H9 (cell line): ENCODE measurements around the gene KCTD18. TPM values are rescaled to one million over a fixed set of nuclear protein-coding genes. Genes with fewer than 3 reads are reported as not detected.

Experiments used
- DNase-seq: peaks from one replicate; pipeline ENCODE4 v3.0.0-alpha.2; 2017
- H2AFZ ChIP-seq: one replicate; pipeline ENCODE4 v1.6.1; 2013; ENCODE audit warnings: mild to moderate bottlenecking, low read length, control low read depth, moderate library complexity
- H2AK5ac ChIP-seq: 2 replicates; pipeline ENCODE4 v1.6.1; 2013; ENCODE audit warnings: low read length, control low read depth, mixed read lengths; ENCODE audit not compliant: insufficient read length
- H2BK120ac ChIP-seq: one replicate; pipeline ENCODE4 v1.6.1; 2013; ENCODE audit warnings: low read depth, mild to moderate bottlenecking, low read length, control low read depth, inconsistent platforms; ENCODE audit not compliant: poor library complexity, severe bottlenecking
- H2BK12ac ChIP-seq: 2 replicates; pipeline ENCODE4 v1.6.1; 2013; ENCODE audit warnings: low read length, control low read depth, mixed read lengths, low read depth; ENCODE audit not compliant: insufficient read length
- H2BK15ac ChIP-seq: 2 replicates; pipeline ENCODE4 v1.6.1; 2013; ENCODE audit warnings: low read depth, low read length, control low read depth
- H2BK20ac ChIP-seq: one replicate; pipeline ENCODE4 v1.6.1; 2013; ENCODE audit warnings: low read depth, mild to moderate bottlenecking, low read length, control low read depth, inconsistent platforms; ENCODE audit not compliant: poor library complexity, severe bottlenecking
- H2BK5ac ChIP-seq: 2 replicates; pipeline ENCODE4 v1.6.1; 2013; ENCODE audit warnings: low read length, control low read depth, mixed read lengths; ENCODE audit not compliant: insufficient read length
- H3K14ac ChIP-seq: 2 replicates; pipeline ENCODE4 v1.6.1; 2013; ENCODE audit warnings: low read length, control low read depth; ENCODE audit not compliant: insufficient read depth
- H3K18ac ChIP-seq: 2 replicates; pipeline ENCODE4 v1.6.1; 2013; ENCODE audit warnings: low read depth, mild to moderate bottlenecking, mixed read lengths, low read length, control low read depth; ENCODE audit not compliant: insufficient read length
- H3K23ac ChIP-seq: 2 replicates; pipeline ENCODE4 v1.6.1; 2013; ENCODE audit warnings: low read length, control low read depth, mixed read lengths, low read depth; ENCODE audit not compliant: insufficient read length
- H3K23me2 ChIP-seq: 2 replicates; pipeline ENCODE4 v1.6.1; 2013; ENCODE audit warnings: low read depth, mild to moderate bottlenecking, mixed read lengths, low read length, control low read depth; ENCODE audit not compliant: insufficient read length, poor library complexity, severe bottlenecking
- H3K27ac ChIP-seq: 2 replicates; pipeline ENCODE4 v1.5.1; 2013; ENCODE audit warnings: low read length, control low read depth, mixed read lengths, low read depth; ENCODE audit not compliant: insufficient read length
- H3K27me3 ChIP-seq: 2 replicates; pipeline ENCODE4 v1.6.1; 2013; ENCODE audit warnings: low read length, control low read depth, inconsistent platforms; ENCODE audit not compliant: insufficient read depth
- H3K4ac ChIP-seq: 2 replicates; pipeline ENCODE4 v1.6.1; 2013; ENCODE audit warnings: low read depth, mild to moderate bottlenecking, control low read depth, inconsistent platforms, low read length, moderate library complexity
- H3K4me1 ChIP-seq: 2 replicates; pipeline ENCODE4 v1.6.1; 2013; ENCODE audit warnings: low read length, control low read depth, inconsistent platforms; ENCODE audit not compliant: insufficient read depth
- H3K4me2 ChIP-seq: 2 replicates; pipeline ENCODE4 v1.6.1; 2013; ENCODE audit warnings: low read length, control low read depth, mixed read lengths; ENCODE audit not compliant: insufficient read length, insufficient read depth
- H3K56ac ChIP-seq: 2 replicates; pipeline ENCODE4 v1.6.1; 2013; ENCODE audit warnings: low read depth, mild to moderate bottlenecking, mixed read lengths, low read length, control low read depth; ENCODE audit not compliant: insufficient read length
- H3K79me1 ChIP-seq: 2 replicates; pipeline ENCODE4 v1.6.1; 2013; ENCODE audit warnings: low read depth, mild to moderate bottlenecking, moderate library complexity, low read length, control low read depth, inconsistent platforms; ENCODE audit not compliant: insufficient read depth, poor library complexity, severe bottlenecking
- H3K79me2 ChIP-seq: 2 replicates; pipeline ENCODE4 v1.6.1; 2013; ENCODE audit warnings: low read length, control low read depth, inconsistent platforms; ENCODE audit not compliant: insufficient read depth
- H3K9ac ChIP-seq: 2 replicates; pipeline ENCODE4 v1.6.1; 2013; ENCODE audit warnings: low read length, control low read depth, mixed read lengths; ENCODE audit not compliant: insufficient read length; ENCODE audit errors: extremely low read depth
- H3K9me3 ChIP-seq: one replicate; pipeline ENCODE4 v1.6.1; 2013; ENCODE audit warnings: low read depth, low read length, inconsistent platforms; ENCODE audit not compliant: control insufficient read depth
- H3T11ph ChIP-seq: one replicate; pipeline ENCODE4 v1.6.1; 2013; ENCODE audit warnings: mild to moderate bottlenecking, low read length, control low read depth, inconsistent platforms
- H4K20me1 ChIP-seq: one replicate; pipeline ENCODE4 v1.6.1; 2013; ENCODE audit not compliant: control insufficient read depth, insufficient read length, insufficient read depth
- H4K5ac ChIP-seq: 2 replicates; pipeline ENCODE4 v1.6.1; 2013; ENCODE audit warnings: low read depth, mild to moderate bottlenecking, mixed read lengths, low read length, control low read depth; ENCODE audit not compliant: insufficient read length
- H4K8ac ChIP-seq: replicated peaks from 2 replicates; pipeline ENCODE4 v1.6.1; 2013; ENCODE audit warnings: low read length, control low read depth, mixed read lengths, low read depth; ENCODE audit not compliant: insufficient read length
- H4K91ac ChIP-seq: 2 replicates; pipeline ENCODE4 v1.6.1; 2013; ENCODE audit warnings: low read depth, mild to moderate bottlenecking, moderate library complexity, mixed read lengths, low read length, control low read depth; ENCODE audit not compliant: insufficient read length
- H3K27ac Mint-ChIP-seq, 3 experiments: 2 replicates in 2 of 3; 3 replicates in 1 of 3; pipeline ENCODE4 v1.8.0; 2020 to 2021; ENCODE audit warnings: mixed read lengths in 3 of 3, mild to moderate bottlenecking in 1 of 3, moderate library complexity in 1 of 3
- H3K27me3 Mint-ChIP-seq: 2 replicates; pipeline ENCODE4 v1.8.0; 2021; ENCODE audit warnings: low read depth, mild to moderate bottlenecking, moderate library complexity, mixed read lengths
- H3K36me3 Mint-ChIP-seq, 3 experiments: 2 replicates in 2 of 3; 3 replicates in 1 of 3; pipeline ENCODE4 v1.8.0; 2020 to 2021; ENCODE audit warnings: low read depth in 3 of 3, mixed read lengths in 3 of 3; ENCODE audit not compliant: insufficient read depth in 1 of 3
- H3K4me1 Mint-ChIP-seq, 2 experiments: 2 replicates each; pipeline ENCODE4 v1.8.0; 2020; ENCODE audit warnings: mixed read lengths in 2 of 2
- H3K4me3 Mint-ChIP-seq, 2 experiments: 2 replicates in 1 of 2; 3 replicates in 1 of 2; pipeline ENCODE4 v1.8.0; 2020 to 2021; ENCODE audit warnings: mild to moderate bottlenecking in 2 of 2, mixed read lengths in 2 of 2, moderate library complexity in 1 of 2
- H3K9me3 Mint-ChIP-seq, 2 experiments: 2 replicates in 1 of 2; 3 replicates in 1 of 2; pipeline ENCODE4 v1.8.0; 2020; ENCODE audit warnings: mild to moderate bottlenecking in 2 of 2, mixed read lengths in 2 of 2, moderate library complexity in 1 of 2
- CTCF ChIP-seq: fragments of 200-600 bp; sonication (generic); conservative IDR thresholded peaks from 3 replicates; pipeline ENCODE4 v1.8.0; 2021; ENCODE audit warnings: antibody characterized with exemption, mild to moderate bottlenecking
- WGBS: extraction: QIAGEN DNeasy Blood & Tissue Kit; methylation state at CpG from one replicate; pipeline ENCODE4 v1.1.7; 2013; ENCODE audit warnings: missing lambda C conversion rate, low lambda C conversion rate, mixed read lengths; ENCODE audit not compliant: insufficient read length; ENCODE audit errors: extremely low coverage; 5-methylcytosine and 5-hydroxymethylcytosine counted together
- total RNA-seq: library from RNA; stranded (reverse); gene quantifications from 2 replicates; pipeline ENCODE4 v1.2.1, GENCODE V29; 2021

KCTD18 gene
- total RNA-seq, 1 experiment from 2014 or later, result 4.9 TPM

GRCh38 chr2:200456567-200456966, 53.3 kb downstream of the KCTD18 start:
- TF ChIP-seq CTCF, result no peak
- H4K91ac ChIP-seq, result no peak overlapping the region
- no peaks in the 10 kb centered on the region for H4K20me1 ChIP-seq
- H3K56ac ChIP-seq, result no peak overlapping the region
- H2BK12ac ChIP-seq, result no peak overlapping the region
- no peak overlapping the region for H3K18ac ChIP-seq
- no peak overlapping the region for H4K8ac ChIP-seq
- no peak overlapping the region for H3K9ac ChIP-seq
- no peak overlapping the region for H3K23ac ChIP-seq
- DNase-seq, result no peak
- no peaks in the 10 kb centered on the region for H3K9me3 ChIP-seq
- H3K4me1 ChIP-seq, result peaks cover 6% of the 10 kb centered on the region; the same call in 1 of the 2 replicates
- no peak overlapping the region for H2BK5ac ChIP-seq
- H2AK5ac ChIP-seq, result no peak overlapping the region
- Mint-ChIP-seq H3K27me3 (no peaks in the 10 kb centered on the region), H3K27ac (peak overlapping the region in 2 of 3 experiments; percentile 13 to 27; a peak in 4 of 7 replicates), H3K4me3 (no peak overlapping the region), H3K36me3 (peaks cover 0 to 19% (median 3%) of the 10 kb centered on the region in 3 experiments; a peak in 4 of 7 replicates), H3K4me1 (peaks cover 8 to 13% of the 10 kb centered on the region in 2 experiments), H3K9me3 (no peaks in the 10 kb centered on the region)
- no CpG with 5 or more reads among the region's 2 CpGs for WGBS
- no peak overlapping the region for H3T11ph ChIP-seq
- H3K79me2 ChIP-seq, result no peaks in the 10 kb centered on the region
- no peaks in the 10 kb centered on the region for H3K27me3 ChIP-seq
- no peak overlapping the region for H2BK120ac ChIP-seq
- no peak overlapping the region for H2BK15ac ChIP-seq
- no peaks in the 10 kb centered on the region for H3K79me1 ChIP-seq
- no peaks in the 10 kb centered on the region for H3K23me2 ChIP-seq
- H4K5ac ChIP-seq, result no peak overlapping the region
- no peak overlapping the region for H2BK20ac ChIP-seq
- H3K4ac ChIP-seq, result no peak overlapping the region
- no peak overlapping the region for H2AFZ ChIP-seq
- H3K4me2 ChIP-seq, result no peak overlapping the region
- H3K14ac ChIP-seq, result no peak overlapping the region
- H3K27ac ChIP-seq, result no peak overlapping the region
